ENCODE results near the gene CLIP4.

CLIP4 gene

GRCh38 chr2:29225814-29226213 is 110.6 kb downstream of the CLIP4 start:
- Histone ChIP-seq H3F3A (ENCODE audit: insufficient read depth, low read length) (no peaks in the 10 kb centered on the region), H3K9me3 (ENCODE audit: low read length) (no peaks in the 10 kb centered on the region), H3K4me2 (ENCODE audit: low read length) (no peak overlapping the region), H3K4me1 (ENCODE audit: insufficient read depth, low read length, severe bottlenecking) (no peaks in the 10 kb centered on the region), H3K9ac (ENCODE audit: low read length) (no peak overlapping the region), H2AFZ (ENCODE audit: low read length) (no peak overlapping the region), H3K9me2 (ENCODE audit: low read depth, low read length) (no peaks in the 10 kb centered on the region), H3K36me3 (ENCODE audit: insufficient read depth, low read length) (no peaks in the 10 kb centered on the region), H3K27me3 (ENCODE audit: insufficient read depth, low read length) (no peaks in the 10 kb centered on the region; the same call in 1 of the 2 replicates), H3K4me3 (ENCODE audit: low read depth, low read length, poor library complexity, severe bottlenecking) (no peak overlapping the region), H3K79me2 (ENCODE audit: insufficient read depth, low read length) (no peaks in the 10 kb centered on the region), H3K27ac (ENCODE audit: low read depth, low read length, poor library complexity, severe bottlenecking) (no peak overlapping the region), H4K20me1 (ENCODE audit: insufficient read depth, low read length) (no peaks in the 10 kb centered on the region)
- TF ChIP-seq CTCF (IDR thresholded peaks at IDR 0.05; ENCODE audit: low read length): no peak
- TF ChIP-seq EZH2 (IDR thresholded peaks at IDR 0.05; ENCODE audit: borderline replicate concordance, low read length): no peak

- Histone ChIP-seq H3K79me2 (ENCODE audit: insufficient read depth, low read length) (no peaks in the 10 kb centered on the region), H3K9ac (ENCODE audit: low read length) (no peak overlapping the region), H3K4me1 (ENCODE audit: insufficient read depth, low read length, severe bottlenecking) (no peaks in the 10 kb centered on the region), H3K27me3 (ENCODE audit: insufficient read depth, low read length) (no peaks in the 10 kb centered on the region; the same call in 1 of the 2 replicates), H3K4me2 (ENCODE audit: low read length) (no peak overlapping the region), H3K4me3 (ENCODE audit: low read depth, low read length, poor library complexity, severe bottlenecking) (no peak overlapping the region), H3K9me2 (ENCODE audit: low read depth, low read length) (no peaks in the 10 kb centered on the region), H3K36me3 (ENCODE audit: insufficient read depth, low read length) (no peaks in the 10 kb centered on the region), H2AFZ (ENCODE audit: low read length) (no peak overlapping the region), H3F3A (ENCODE audit: insufficient read depth, low read length) (no peaks in the 10 kb centered on the region), H3K9me3 (ENCODE audit: low read length) (no peaks in the 10 kb centered on the region), H3K27ac (ENCODE audit: low read depth, low read length, poor library complexity, severe bottlenecking) (no peak overlapping the region), H4K20me1 (ENCODE audit: insufficient read depth, low read length) (no peaks in the 10 kb centered on the region)
- TF ChIP-seq CTCF (IDR thresholded peaks at IDR 0.05; ENCODE audit: low read length): no peak
- TF ChIP-seq EZH2 (IDR thresholded peaks at IDR 0.05; ENCODE audit: borderline replicate concordance, low read length): no peak
Measured at GRCh38 chr2:29226375-29226774, 111.2 kb downstream of the CLIP4 start.

- no peak overlapping the region for H2AFZ ChIP-seq (ENCODE audit: low read length)
- no peaks in the 10 kb centered on the region for H3K36me3 ChIP-seq (ENCODE audit: insufficient read depth, low read length)
- no peaks in the 10 kb centered on the region; the same call in 1 of the 2 replicates for H3K27me3 ChIP-seq (ENCODE audit: insufficient read depth, low read length)
- no peak overlapping the region for H3K27ac ChIP-seq (ENCODE audit: low read depth, low read length, poor library complexity, severe bottlenecking)
- H4K20me1 ChIP-seq (ENCODE audit: insufficient read depth, low read length): no peaks in the 10 kb centered on the region
- no peak overlapping the region for H3K4me2 ChIP-seq (ENCODE audit: low read length)
- H3K9ac ChIP-seq (ENCODE audit: low read length): no peak overlapping the region
- no peak overlapping the region for H3K4me3 ChIP-seq (ENCODE audit: low read depth, low read length, poor library complexity, severe bottlenecking)
- no peaks in the 10 kb centered on the region for H3F3A ChIP-seq (ENCODE audit: insufficient read depth, low read length)
- no peaks in the 10 kb centered on the region for H3K9me2 ChIP-seq (ENCODE audit: low read depth, low read length)
- TF ChIP-seq EZH2 (IDR thresholded peaks at IDR 0.05; ENCODE audit: borderline replicate concordance, low read length): no peak
- TF ChIP-seq CTCF (IDR thresholded peaks at IDR 0.05; ENCODE audit: low read length): no peak
- no peaks in the 10 kb centered on the region for H3K79me2 ChIP-seq (ENCODE audit: insufficient read depth, low read length)
- H3K4me1 ChIP-seq (ENCODE audit: insufficient read depth, low read length, severe bottlenecking): no peaks in the 10 kb centered on the region
- no peaks in the 10 kb centered on the region for H3K9me3 ChIP-seq (ENCODE audit: low read length)
Measured at GRCh38 chr2:29226808-29227207, 111.6 kb downstream of the CLIP4 start.
